Astrocyte (in vitro differentiated cells and primary cell): ENCODE results near the gene SLC48A1. TPM values are rescaled to one million over a fixed set of nuclear protein-coding genes. Genes with fewer than 3 reads are reported as not detected.

Experiments
- DNase-seq: peaks from one replicate; pipeline ENCODE4 v3.0.0-alpha.2; 2010; ENCODE audit warnings: low read depth
- FAIRE-seq: peaks from 2 replicates; lab custom pipeline; 2011; peaks lifted over from hg19 to GRCh38; lab: Jason Lieb, UNC
- H2AFZ ChIP-seq: 2 replicates; pipeline ENCODE4 v1.6.0; 2012; ENCODE audit warnings: low read depth, low read length, inconsistent platforms
- H3K27ac ChIP-seq: 2 replicates; pipeline ENCODE4 v1.5.1; 2011; ENCODE audit warnings: low read depth, low read length, inconsistent platforms
- H3K27me3 ChIP-seq: 2 replicates; pipeline ENCODE4 v1.6.0; 2011; ENCODE audit warnings: low read length, inconsistent platforms; ENCODE audit not compliant: insufficient read depth
- H3K36me3 ChIP-seq: 2 replicates; pipeline ENCODE4 v1.5.1; 2011; ENCODE audit warnings: low read length, inconsistent platforms; ENCODE audit not compliant: insufficient read depth
- H3K4me1 ChIP-seq: 2 replicates; pipeline ENCODE4 v1.5.1; 2011; ENCODE audit warnings: low read length, inconsistent platforms; ENCODE audit not compliant: insufficient read depth
- H3K4me2 ChIP-seq: 2 replicates; pipeline ENCODE4 v1.6.0; 2012; ENCODE audit warnings: low read length, inconsistent platforms
- H3K4me3 ChIP-seq: 2 replicates; pipeline ENCODE4 v1.5.1; 2011; ENCODE audit warnings: low read depth, mild to moderate bottlenecking, low read length, inconsistent platforms; ENCODE audit not compliant: insufficient read depth
- H3K79me2 ChIP-seq: 2 replicates; pipeline ENCODE4 v1.6.0; 2012; ENCODE audit warnings: mild to moderate bottlenecking, low read length, inconsistent platforms; ENCODE audit not compliant: insufficient read depth
- H3K9ac ChIP-seq: 2 replicates; pipeline ENCODE4 v1.6.0; 2012; ENCODE audit warnings: mild to moderate bottlenecking, low read length, inconsistent platforms
- H3K9me3 ChIP-seq: 2 replicates; pipeline ENCODE4 v1.5.1; 2012; ENCODE audit warnings: low read depth, mild to moderate bottlenecking, low read length, inconsistent platforms; ENCODE audit not compliant: insufficient read depth
- H4K20me1 ChIP-seq: 2 replicates; pipeline ENCODE4 v1.6.0; 2012; ENCODE audit warnings: low read length, inconsistent platforms; ENCODE audit not compliant: insufficient read depth
- H3K27ac Mint-ChIP-seq: one replicate; pipeline ENCODE4 v1.8.0; 2021; ENCODE audit warnings: mild to moderate bottlenecking, mixed read lengths; ENCODE audit not compliant: unreplicated experiment
- H3K27me3 Mint-ChIP-seq: one replicate; pipeline ENCODE4 v1.8.0; 2021; ENCODE audit warnings: low read depth, mixed read lengths; ENCODE audit not compliant: unreplicated experiment
- H3K36me3 Mint-ChIP-seq: one replicate; pipeline ENCODE4 v1.8.0; 2021; ENCODE audit warnings: low read depth, mixed read lengths; ENCODE audit not compliant: unreplicated experiment
- H3K4me1 Mint-ChIP-seq: one replicate; pipeline ENCODE4 v1.8.0; 2021; ENCODE audit warnings: low read depth, mixed read lengths; ENCODE audit not compliant: unreplicated experiment
- H3K4me3 Mint-ChIP-seq: one replicate; pipeline ENCODE4 v1.8.0; 2021; ENCODE audit warnings: mild to moderate bottlenecking, moderate library complexity, mixed read lengths; ENCODE audit not compliant: unreplicated experiment
- H3K9me3 Mint-ChIP-seq: one replicate; pipeline ENCODE4 v1.8.0; 2021; ENCODE audit warnings: mild to moderate bottlenecking, mixed read lengths; ENCODE audit not compliant: unreplicated experiment
- CTCF ChIP-seq: IDR thresholded peaks from 2 replicates; pipeline ENCODE4 v1.5.1; 2011; ENCODE audit warnings: low read depth, mild to moderate bottlenecking, inconsistent platforms, low read length, moderate library complexity; ENCODE audit not compliant: insufficient read depth
- EZH2 ChIP-seq: IDR thresholded peaks from 2 replicates; pipeline ENCODE4 v1.6.1; 2012; ENCODE audit warnings: mild to moderate bottlenecking, low read length, inconsistent platforms; ENCODE audit not compliant: insufficient read depth
- total RNA-seq: library from RNA; stranded (reverse); gene quantifications from 2 replicates; pipeline ENCODE4 v1.2.1, GENCODE V29; 2021

Gene SLC48A1
- total RNA-seq, 1 donor from 2014 or later: 23.8 TPM

- H3K9me3 ChIP-seq: no peaks in the 10 kb centered on the region
- H3K27ac ChIP-seq: no peak overlapping the region
- no peaks in the 10 kb centered on the region for H3K27me3 Mint-ChIP-seq
- no peaks in the 10 kb centered on the region for H3K9me3 Mint-ChIP-seq
- no peaks in the 10 kb centered on the region for H3K79me2 ChIP-seq
- H3K27me3 ChIP-seq: no peaks in the 10 kb centered on the region
- H3K4me1 Mint-ChIP-seq: peaks cover 21% of the 10 kb centered on the region
- FAIRE-seq (no peak), DNase-seq (no peak)
- H3K4me1 ChIP-seq: no peaks in the 10 kb centered on the region
- H3K9ac ChIP-seq: peak overlapping the region; percentile 67
- peaks cover 2% of the 10 kb centered on the region for H4K20me1 ChIP-seq
- peak overlapping the region; percentile 96 for H3K4me2 ChIP-seq
- peak overlapping the region; percentile 87 for H3K4me3 Mint-ChIP-seq
- H3K36me3 Mint-ChIP-seq: no peaks in the 10 kb centered on the region
- no peaks in the 10 kb centered on the region for H3K36me3 ChIP-seq
- H3K27ac Mint-ChIP-seq: peak overlapping the region; percentile 34
- TF ChIP-seq CTCF (no peak), EZH2 (no peak)
- H2AFZ ChIP-seq: peak overlapping the region; percentile 65
- peak overlapping the region; percentile 62 for H3K4me3 ChIP-seq
These were observed 981 bp downstream of the SLC48A1 start for GRCh38 chr12:47773858-47774580.

GRCh38 chr12:47774663-47775062, 1.6 kb downstream of the SLC48A1 start:
- H3K27me3 Mint-ChIP-seq: no peaks in the 10 kb centered on the region
- Histone ChIP-seq H2AFZ (no peak overlapping the region), H3K4me2 (no peak overlapping the region), H3K9ac (no peak overlapping the region), H3K27me3 (no peaks in the 10 kb centered on the region), H3K79me2 (no peaks in the 10 kb centered on the region), H3K4me3 (no peak overlapping the region), H3K4me1 (no peaks in the 10 kb centered on the region), H3K9me3 (no peaks in the 10 kb centered on the region), H4K20me1 (peaks cover 8% of the 10 kb centered on the region), H3K27ac (no peak overlapping the region), H3K36me3 (no peaks in the 10 kb centered on the region)
- no peak for TF ChIP-seq CTCF
- no peak for TF ChIP-seq EZH2
- peak overlapping the region; percentile 34 for H3K27ac Mint-ChIP-seq
- peaks cover 21% of the 10 kb centered on the region for H3K4me1 Mint-ChIP-seq
- no peak for DNase-seq
- FAIRE-seq: no peak
- H3K4me3 Mint-ChIP-seq: peak overlapping the region; percentile 87
- H3K36me3 Mint-ChIP-seq: no peaks in the 10 kb centered on the region
- no peaks in the 10 kb centered on the region for H3K9me3 Mint-ChIP-seq
